Ishikawa (cell line): ENCODE measurements around the gene C1orf21.

Experiments
- CEBPB ChIP-seq: IDR thresholded peaks from 2 replicates; pipeline ENCODE4 v1.6.1; 2012
- EGR1 ChIP-seq: IDR thresholded peaks from 2 replicates; pipeline ENCODE4 v1.6.1; 2012
- EP300 ChIP-seq: IDR thresholded peaks from 2 replicates; pipeline ENCODE4 v1.6.1; 2012; ENCODE audit warnings: borderline replicate concordance
- TEAD4 ChIP-seq: IDR thresholded peaks from 2 replicates; pipeline ENCODE4 v1.6.1; 2012
- TF ChIP-seq, protein P1 (sequence below): IDR thresholded peaks from 2 replicates; pipeline ENCODE4 v1.6.1; 2012

DNA sequence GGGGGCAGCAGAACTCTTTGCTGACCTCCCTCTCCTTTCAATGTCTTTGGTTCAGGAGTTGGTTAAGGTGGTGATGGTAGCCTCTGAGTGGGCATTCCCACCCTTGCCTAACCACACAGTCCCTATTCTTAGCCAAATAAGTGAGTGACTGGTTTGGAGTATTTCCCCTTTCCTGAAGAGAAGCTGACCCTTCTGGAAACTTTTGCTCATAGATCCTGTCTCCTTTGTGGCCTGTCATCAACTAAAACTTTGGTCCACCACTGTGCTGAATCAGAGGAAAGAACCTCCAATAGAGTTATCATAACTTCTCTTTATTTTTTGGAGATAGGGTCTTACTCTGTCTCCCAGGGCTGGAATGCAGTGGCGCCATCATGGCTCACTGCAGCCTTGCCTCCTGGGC is 31.1 kb downstream of the C1orf21 start:
- TF ChIP-seq EP300 (no peak), CEBPB (no peak), TEAD4 (no peak), EGR1 (no peak)
- TF ChIP-seq, protein P1, sequence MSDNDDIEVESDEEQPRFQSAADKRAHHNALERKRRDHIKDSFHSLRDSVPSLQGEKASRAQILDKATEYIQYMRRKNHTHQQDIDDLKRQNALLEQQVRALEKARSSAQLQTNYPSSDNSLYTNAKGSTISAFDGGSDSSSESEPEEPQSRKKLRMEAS: no peak
